OCI-LY7 (cell line): ENCODE measurements around the gene XPNPEP2.

Experiments
- CTCF ChIP-seq: fragments of 200-600 bp; sonication (generic); conservative IDR thresholded peaks from 2 replicates; pipeline ENCODE4 v1.5.1; 2014; ENCODE audit warnings: mild to moderate bottlenecking, antibody characterized with exemption, low read length, moderate library complexity, mixed read lengths
- EZH2phosphoT487 ChIP-seq: fragments of 200-600 bp; sonication (generic); IDR thresholded peaks from 2 replicates; pipeline ENCODE4 v1.6.1; 2018; ENCODE audit warnings: low read depth, borderline replicate concordance, mild to moderate bottlenecking, mixed run types, antibody characterized with exemption, low read length, moderate library complexity, mixed read lengths

- TF ChIP-seq CTCF (no peak), EZH2phosphoT487 (no peak)
Measured at GRCh38 chrX:129728061-129728460, 10.7 kb upstream of the XPNPEP2 start.
